UCSD-AML1 (cell line): ENCODE measurements around the gene ADM2.
"Not testable (repeated sequence)": the region's sequence is repeated elsewhere in the genome, so short reads cannot be mapped to it uniquely, and the experiment has no call there.

Source experiments
- DNase-seq: peaks from one replicate; lab custom pipeline; 2025; ENCODE audit not compliant: unreplicated experiment; lab: John Stamatoyannopoulos, UW

Gene ADM2

GRCh38 chr22:50505276-50505775 lies 24.0 kb downstream of the ADM2 start:
- DNase-seq = no peak

GRCh38 chr22:50505776-50506610 lies 24.6 kb downstream of the ADM2 start:
- DNase-seq = no peak

GRCh38 chr22:50506611-50507420 lies 25.5 kb downstream of the ADM2 start:
- no peak for DNase-seq

- DNase-seq = no peak
These were observed 26.2 kb downstream of the ADM2 start, which contains the start of gene LMF2 for GRCh38 chr22:50507421-50507990. Gene LMF2, minus strand, starts transcription at chr22:50507702. Its CDS starts 27 bp downstream, at chr22:50507675.

- peak; percentile 98 for DNase-seq
These were observed 26.9 kb downstream of the ADM2 start, which contains the start of gene NCAPH2 for GRCh38 chr22:50507991-50508884. Gene NCAPH2, plus strand, starts transcription at chr22:50508224. Its CDS starts 114 bp downstream, at chr22:50508338.

GRCh38 chr22:50508897-50509296 lies 27.6 kb downstream of the ADM2 start:
- DNase-seq = no peak

- DNase-seq = no peak
These were observed 31.8 kb downstream of the ADM2 start for GRCh38 chr22:50513175-50513574.

- no peak for DNase-seq
These were observed 34.7 kb downstream of the ADM2 start for GRCh38 chr22:50516068-50516467.

GRCh38 chr22:50516891-50517290 lies 35.5 kb downstream of the ADM2 start:
- DNase-seq = no peak

- DNase-seq = no peak
These were observed 36.3 kb downstream of the ADM2 start for GRCh38 chr22:50517495-50518260.

- DNase-seq = no peak
These were observed 37.3 kb downstream of the ADM2 start for GRCh38 chr22:50518606-50519005.

GRCh38 chr22:50519151-50519550 lies 37.8 kb downstream of the ADM2 start:
- no peak for DNase-seq

- DNase-seq = not testable (repeated sequence)
These were observed 38.8 kb downstream of the ADM2 start for GRCh38 chr22:50520184-50520583.

- DNase-seq = no peak
These were observed 39.6 kb downstream of the ADM2 start for GRCh38 chr22:50520826-50521453.

GRCh38 chr22:50521710-50522109 lies 40.4 kb downstream of the ADM2 start:
- no peak for DNase-seq

- no peak for DNase-seq
These were observed 41.0 kb downstream of the ADM2 start for GRCh38 chr22:50522208-50522805.

GRCh38 chr22:50522806-50523438 lies 41.6 kb downstream of the ADM2 start:
- no peak for DNase-seq

GRCh38 chr22:50523458-50523805 lies 42.1 kb downstream of the ADM2 start:
- DNase-seq = no peak
